T-helper 2 cell treated with Interferon-gamma antibody and Interleukin-4, amounts not matched to agents 5 μg/mL and 100 μg/mL, for 36 hours (primary cell): Measurements from ENCODE around the gene PCDHA9.
"Not testable (repeated sequence)": the region's sequence is repeated elsewhere in the genome, so short reads cannot be mapped to it uniquely, and the experiment has no call there.

Experiments
- DNase-seq: peaks from one replicate; pipeline ENCODE4 v3.0.0; 2021; ENCODE audit warnings: low spot score
- H3K27ac Mint-ChIP-seq: one replicate; pipeline ENCODE4 v1.8.0; 2021; ENCODE audit warnings: mild to moderate bottlenecking, mixed read lengths
- H3K27me3 Mint-ChIP-seq: one replicate; pipeline ENCODE4 v1.8.0; 2021; ENCODE audit warnings: low read depth, mixed read lengths
- H3K36me3 Mint-ChIP-seq: one replicate; pipeline ENCODE4 v1.8.0; 2021; ENCODE audit warnings: low read depth, mixed read lengths
- H3K4me1 Mint-ChIP-seq: one replicate; pipeline ENCODE4 v1.8.0; 2021; ENCODE audit warnings: low read depth, mixed read lengths
- H3K4me3 Mint-ChIP-seq: one replicate; pipeline ENCODE4 v1.8.0; 2022; ENCODE audit warnings: mild to moderate bottlenecking, moderate library complexity, mixed read lengths
- H3K9me3 Mint-ChIP-seq: one replicate; pipeline ENCODE4 v1.8.0; 2021; ENCODE audit warnings: mixed read lengths

PCDHA9 gene

DNA sequence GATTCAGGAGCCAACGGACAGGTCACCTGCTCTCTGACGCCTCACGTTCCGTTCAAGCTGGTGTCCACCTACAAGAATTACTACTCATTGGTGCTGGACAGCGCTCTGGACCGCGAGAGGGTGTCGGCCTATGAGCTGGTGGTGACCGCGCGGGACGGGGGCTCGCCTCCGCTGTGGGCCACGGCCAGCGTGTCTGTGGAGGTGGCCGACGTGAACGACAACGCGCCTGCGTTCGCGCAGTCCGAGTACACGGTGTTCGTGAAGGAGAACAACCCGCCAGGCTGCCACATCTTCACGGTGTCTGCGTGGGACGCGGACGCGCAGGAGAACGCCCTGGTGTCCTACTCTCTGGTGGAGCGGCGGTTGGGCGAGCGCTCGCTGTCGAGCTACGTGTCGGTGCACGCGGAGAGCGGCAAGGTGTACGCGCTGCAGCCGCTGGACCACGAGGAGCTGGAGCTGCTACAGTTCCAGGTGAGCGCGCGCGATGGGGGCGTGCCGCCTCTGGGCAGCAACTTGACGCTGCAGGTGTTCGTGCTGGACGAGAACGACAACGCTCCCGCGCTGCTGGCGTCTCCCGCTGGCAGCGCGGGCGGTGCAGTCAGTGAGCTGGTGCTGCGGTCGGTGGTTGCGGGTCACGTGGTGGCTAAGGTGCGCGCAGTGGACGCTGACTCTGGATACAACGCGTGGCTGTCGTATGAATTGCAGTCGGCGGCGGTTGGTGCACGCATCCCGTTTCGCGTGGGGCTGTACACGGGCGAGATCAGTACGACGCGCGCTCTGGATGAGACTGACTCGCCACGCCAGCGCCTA, 9.2 kb downstream of the PCDHA9 start:
- no peak for DNase-seq
- Mint-ChIP-seq H3K4me3 (no peak overlapping the region), H3K4me1 (no peaks in the 10 kb centered on the region), H3K27ac (no peak overlapping the region), H3K9me3 (peaks cover 48% of the 10 kb centered on the region), H3K27me3 (no peaks in the 10 kb centered on the region), H3K36me3 (peaks cover 3% of the 10 kb centered on the region)

DNA sequence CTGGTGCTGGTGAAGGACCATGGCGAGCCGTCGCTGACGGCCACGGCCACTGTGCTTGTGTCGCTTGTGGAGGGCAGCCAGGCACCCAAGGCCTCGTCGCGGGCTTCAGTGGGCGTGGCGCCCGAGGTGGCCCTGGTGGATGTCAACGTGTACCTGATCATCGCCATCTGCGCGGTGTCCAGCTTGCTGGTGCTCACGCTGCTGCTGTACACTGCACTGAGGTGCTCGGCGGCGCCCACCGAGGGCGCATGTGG, 9.7 kb downstream of the PCDHA9 start:
- Mint-ChIP-seq H3K9me3 (peaks cover 45% of the 10 kb centered on the region), H3K36me3 (peaks cover 3% of the 10 kb centered on the region), H3K4me1 (no peaks in the 10 kb centered on the region), H3K27me3 (no peaks in the 10 kb centered on the region), H3K27ac (no peak overlapping the region), H3K4me3 (no peak overlapping the region)
- no peak for DNase-seq

DNA sequence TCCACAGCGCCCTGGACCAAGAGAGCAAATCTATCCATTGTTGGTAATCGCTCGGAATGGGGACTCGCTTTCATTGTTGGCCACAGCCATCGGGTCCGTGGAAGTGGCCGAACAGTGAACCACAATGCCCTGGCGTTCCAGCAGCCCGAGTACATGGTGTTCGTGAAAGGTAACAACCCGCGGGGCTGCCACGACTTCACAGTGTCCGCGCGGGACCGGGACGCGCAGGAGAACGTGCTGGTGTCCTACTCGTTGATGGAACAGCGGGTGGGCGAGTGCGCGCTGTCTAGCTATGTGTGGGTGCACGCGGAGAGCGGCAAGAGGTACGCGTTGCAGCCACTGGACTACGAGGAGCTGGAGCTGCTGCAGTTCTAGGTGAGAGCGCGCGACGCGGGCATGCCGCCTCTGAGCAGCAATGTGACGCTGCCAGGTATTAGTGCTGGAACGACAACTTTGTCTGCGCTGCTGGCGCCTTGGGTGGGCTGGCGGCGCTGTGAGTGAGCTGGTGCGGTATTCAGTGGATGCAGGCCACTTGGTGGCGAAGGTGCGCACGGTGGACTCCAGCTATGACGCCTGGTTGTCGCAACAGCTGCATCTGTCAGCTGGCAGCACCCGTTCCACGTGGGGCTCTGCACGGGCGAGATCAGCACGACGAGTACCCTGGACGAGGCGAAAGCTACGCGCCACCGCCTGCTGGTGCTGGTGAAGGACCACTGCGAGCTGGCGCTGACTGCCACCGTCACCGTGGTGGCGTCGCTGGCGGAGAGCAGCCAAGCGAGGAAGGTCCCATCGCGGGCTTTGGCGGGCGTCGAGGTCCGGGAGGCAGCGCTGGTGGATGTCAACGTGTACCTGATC, 14.5 kb downstream of the PCDHA9 start:
- H3K27me3 Mint-ChIP-seq = no peaks in the 10 kb centered on the region
- H3K4me3 Mint-ChIP-seq = no peak overlapping the region
- peaks cover 2% of the 10 kb centered on the region for H3K36me3 Mint-ChIP-seq
- no peaks in the 10 kb centered on the region for H3K4me1 Mint-ChIP-seq
- DNase-seq = no peak
- H3K27ac Mint-ChIP-seq = no peak overlapping the region
- peaks cover 24% of the 10 kb centered on the region for H3K9me3 Mint-ChIP-seq

DNA sequence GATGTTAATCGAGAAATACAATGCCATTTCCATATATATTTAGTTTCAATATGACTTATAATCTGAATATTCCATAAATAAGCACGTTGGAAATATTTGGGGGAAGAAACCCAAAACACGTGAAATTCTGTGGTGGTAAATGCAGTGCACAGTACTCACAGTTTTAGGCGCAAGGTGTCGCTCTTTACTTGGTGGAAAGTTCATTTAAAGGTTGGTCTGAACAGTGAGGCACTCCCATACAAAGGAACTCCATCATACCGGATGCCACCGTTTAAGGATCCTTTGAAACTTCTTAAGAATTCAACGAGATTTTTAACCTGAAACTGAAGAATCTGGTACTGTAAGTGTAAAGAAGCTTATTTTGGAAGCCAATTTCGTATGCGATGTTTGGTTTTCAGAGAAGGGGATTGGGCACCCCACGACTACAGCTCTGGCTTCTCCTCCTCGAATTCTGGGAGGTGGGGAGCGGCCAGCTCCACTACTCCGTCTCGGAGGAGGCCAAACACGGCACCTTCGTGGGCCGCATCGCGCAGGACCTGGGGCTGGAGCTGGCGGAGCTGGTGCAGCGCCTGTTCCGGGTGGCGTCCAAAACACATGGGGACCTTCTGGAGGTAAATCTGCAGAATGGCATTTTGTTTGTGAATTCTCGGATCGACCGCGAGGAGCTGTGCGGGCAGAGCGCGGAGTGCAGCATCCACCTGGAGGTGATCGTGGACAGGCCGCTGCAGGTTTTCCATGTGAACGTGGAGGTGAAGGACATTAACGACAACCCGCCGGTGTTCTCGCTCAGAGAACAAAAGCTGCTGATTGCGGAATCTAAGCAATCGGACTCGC, 20.8 kb downstream of the PCDHA9 start, which contains the start of gene PCDHA11:
PCDHA11 (plus strand) TSS at position 237 of the 834 bp plus-strand sequence; CDS start at position 384, 147 bp downstream.
- Mint-ChIP-seq H3K4me3 (no peak within 1 kb of the TSS), H3K36me3 (no peaks in the 10 kb centered on the region), H3K9me3 (peaks cover 19% of the 10 kb centered on the region), H3K4me1 (no peaks in the 10 kb centered on the region), H3K27ac (no peak within 1 kb of the TSS), H3K27me3 (no peaks in the 10 kb centered on the region)
- DNase-seq = no peak

DNA sequence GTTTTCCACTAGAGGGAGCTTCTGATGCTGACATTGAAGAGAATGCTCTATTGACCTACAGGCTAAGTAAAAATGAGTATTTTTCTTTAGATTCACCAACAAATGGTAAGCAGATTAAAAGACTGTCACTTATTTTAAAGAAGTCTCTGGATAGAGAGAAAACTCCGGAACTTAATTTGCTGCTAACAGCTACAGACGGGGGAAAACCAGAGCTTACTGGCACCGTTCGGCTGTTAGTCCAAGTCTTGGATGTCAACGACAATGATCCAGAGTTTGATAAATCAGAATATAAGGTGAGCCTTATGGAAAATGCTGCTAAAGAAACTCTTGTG, 21.3 kb downstream of the PCDHA9 start:
- Mint-ChIP-seq H3K36me3 (no peaks in the 10 kb centered on the region), H3K27ac (no peak overlapping the region), H3K4me3 (no peak overlapping the region), H3K27me3 (no peaks in the 10 kb centered on the region), H3K4me1 (no peaks in the 10 kb centered on the region), H3K9me3 (peaks cover 21% of the 10 kb centered on the region)
- no peak for DNase-seq

DNA sequence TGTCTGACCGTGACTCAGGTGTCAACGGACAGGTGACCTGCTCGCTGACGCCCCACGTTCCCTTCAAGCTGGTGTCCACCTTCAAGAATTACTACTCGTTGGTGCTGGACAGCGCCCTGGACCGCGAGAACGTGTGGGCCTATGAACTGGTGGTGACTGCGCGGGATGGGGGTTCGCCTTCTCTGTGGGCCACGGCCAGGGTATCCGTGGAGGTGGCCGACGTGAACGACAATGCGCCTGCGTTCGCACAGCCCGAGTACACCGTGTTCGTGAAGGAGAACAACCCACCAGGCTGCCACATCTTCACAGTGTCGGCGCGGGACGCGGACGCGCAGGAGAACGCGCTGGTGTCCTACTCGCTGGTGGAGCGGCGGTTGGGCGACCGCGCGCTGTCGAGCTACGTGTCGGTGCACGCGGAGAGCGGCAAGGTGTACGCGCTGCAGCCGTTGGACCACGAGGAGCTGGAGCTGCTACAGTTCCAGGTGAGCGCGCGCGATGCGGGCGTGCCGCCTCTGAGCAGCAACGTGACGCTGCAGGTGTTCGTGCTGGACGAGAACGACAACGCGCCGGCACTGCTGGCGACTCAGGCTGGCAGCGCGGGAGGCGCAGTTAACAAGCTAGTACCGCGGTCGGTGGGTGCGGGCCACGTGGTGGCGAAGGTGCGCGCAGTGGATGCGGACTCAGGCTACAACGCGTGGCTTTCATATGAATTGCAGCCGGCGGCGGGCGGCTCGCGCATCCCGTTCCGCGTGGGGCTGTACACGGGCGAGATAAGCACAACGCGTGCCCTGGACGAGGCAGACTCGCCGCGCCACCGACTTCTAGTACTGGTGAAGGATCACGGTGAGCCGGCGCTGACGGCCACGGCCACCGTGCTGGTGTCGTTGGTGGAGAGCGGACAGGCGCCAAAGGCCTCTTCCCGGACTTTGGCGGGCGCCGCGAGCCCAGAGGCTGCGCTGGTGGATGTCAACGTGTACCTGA, 22.3 kb downstream of the PCDHA9 start:
- H3K9me3 Mint-ChIP-seq = peaks cover 20% of the 10 kb centered on the region
- DNase-seq = no peak
- H3K4me3 Mint-ChIP-seq = no peak overlapping the region
- no peak overlapping the region for H3K27ac Mint-ChIP-seq
- H3K4me1 Mint-ChIP-seq = no peaks in the 10 kb centered on the region
- H3K36me3 Mint-ChIP-seq = no peaks in the 10 kb centered on the region
- no peaks in the 10 kb centered on the region for H3K27me3 Mint-ChIP-seq

DNA sequence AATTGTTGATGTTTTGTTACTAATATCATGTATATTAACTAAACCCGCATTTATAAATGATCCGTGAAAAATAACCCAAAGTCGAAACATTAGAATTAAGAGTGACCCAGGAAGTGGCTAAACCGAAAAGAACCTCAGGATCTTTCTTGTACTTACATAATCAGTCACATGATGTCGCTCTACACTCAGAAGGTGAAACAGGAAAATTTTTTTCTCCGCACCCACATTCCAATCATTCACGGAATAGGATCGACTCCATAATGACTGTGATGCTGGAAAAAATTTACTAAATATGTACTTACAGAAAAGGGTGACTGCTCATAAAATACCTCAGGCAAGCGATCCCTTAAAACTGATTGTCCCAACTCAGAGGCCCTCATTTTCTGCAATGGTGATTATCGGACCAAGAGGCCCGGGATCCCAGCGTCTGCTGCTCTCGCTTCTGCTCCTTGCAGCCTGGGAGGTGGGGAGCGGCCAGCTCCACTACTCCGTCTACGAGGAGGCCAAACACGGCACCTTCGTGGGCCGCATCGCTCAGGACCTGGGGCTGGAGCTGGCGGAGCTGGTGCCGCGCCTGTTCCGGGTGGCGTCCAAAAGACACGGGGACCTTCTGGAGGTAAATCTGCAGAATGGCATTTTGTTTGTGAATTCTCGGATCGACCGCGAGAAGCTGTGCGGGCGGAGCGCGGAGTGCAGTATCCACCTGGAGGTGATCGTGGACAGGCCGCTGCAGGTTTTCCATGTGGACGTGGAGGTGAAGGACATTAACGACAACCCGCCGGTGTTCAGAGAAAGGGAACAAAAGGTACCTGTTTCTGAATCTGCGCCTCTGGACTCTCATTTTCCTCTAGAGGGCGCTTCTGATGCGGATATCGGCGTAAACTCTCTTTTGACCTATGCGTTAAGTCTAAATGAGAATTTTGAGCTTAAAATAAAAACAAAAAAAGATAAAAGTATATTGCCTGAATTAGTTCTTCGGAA, 27.2 kb downstream of the PCDHA9 start, which contains the start of gene PCDHA12:
PCDHA12 (plus strand) TSS at position 224 of the 981 bp plus-strand sequence; CDS start at position 389, 165 bp downstream.
- no peaks in the 10 kb centered on the region for H3K4me1 Mint-ChIP-seq
- no peak within 1 kb of the TSS for H3K4me3 Mint-ChIP-seq
- H3K36me3 Mint-ChIP-seq = no peaks in the 10 kb centered on the region
- no peaks in the 10 kb centered on the region for H3K27me3 Mint-ChIP-seq
- H3K27ac Mint-ChIP-seq = no peak within 1 kb of the TSS
- H3K9me3 Mint-ChIP-seq = peaks cover 25% of the 10 kb centered on the region
- DNase-seq = no peak

DNA sequence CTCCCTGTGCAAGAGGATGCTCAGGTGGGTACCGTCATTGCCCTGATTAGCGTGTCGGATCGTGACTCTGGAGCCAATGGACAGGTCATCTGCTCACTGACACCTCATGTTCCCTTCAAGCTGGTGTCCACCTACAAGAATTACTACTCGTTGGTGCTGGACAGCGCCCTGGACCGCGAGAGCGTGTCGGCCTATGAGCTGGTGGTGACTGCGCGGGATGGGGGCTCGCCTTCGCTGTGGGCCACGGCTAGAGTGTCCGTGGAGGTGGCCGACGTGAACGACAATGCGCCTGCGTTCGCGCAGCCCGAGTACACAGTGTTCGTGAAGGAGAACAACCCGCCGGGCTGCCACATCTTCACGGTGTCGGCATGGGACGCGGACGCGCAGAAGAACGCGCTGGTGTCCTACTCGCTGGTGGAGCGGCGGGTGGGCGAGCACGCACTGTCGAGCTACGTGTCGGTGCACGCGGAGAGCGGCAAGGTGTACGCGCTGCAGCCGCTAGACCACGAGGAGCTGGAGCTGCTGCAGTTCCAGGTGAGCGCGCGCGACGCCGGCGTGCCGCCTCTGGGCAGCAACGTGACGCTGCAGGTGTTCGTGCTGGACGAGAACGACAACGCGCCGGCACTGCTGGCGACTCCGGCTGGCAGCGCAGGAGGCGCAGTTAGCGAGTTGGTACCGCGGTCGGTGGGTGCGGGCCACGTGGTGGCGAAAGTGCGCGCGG, 28.5 kb downstream of the PCDHA9 start:
- H3K9me3 Mint-ChIP-seq = peaks cover 36% of the 10 kb centered on the region
- H3K27ac Mint-ChIP-seq, DNase-seq, H3K4me3 Mint-ChIP-seq, H3K4me1 Mint-ChIP-seq, H3K27me3 Mint-ChIP-seq, H3K36me3 Mint-ChIP-seq: not testable (repeated sequence)

DNA sequence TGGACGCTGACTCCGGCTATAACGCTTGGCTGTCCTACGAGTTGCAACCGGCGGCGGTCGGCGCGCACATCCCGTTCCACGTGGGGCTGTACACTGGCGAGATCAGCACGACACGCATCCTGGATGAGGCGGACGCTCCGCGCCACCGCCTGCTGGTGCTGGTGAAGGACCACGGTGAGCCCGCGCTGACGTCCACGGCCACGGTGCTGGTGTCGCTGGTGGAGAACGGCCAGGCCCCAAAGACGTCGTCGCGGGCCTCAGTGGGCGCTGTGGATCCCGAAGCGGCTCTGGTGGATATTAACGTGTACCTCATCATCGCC, 29.0 kb downstream of the PCDHA9 start:
- no peaks in the 10 kb centered on the region for H3K27me3 Mint-ChIP-seq
- H3K36me3 Mint-ChIP-seq = no peaks in the 10 kb centered on the region
- peaks cover 36% of the 10 kb centered on the region for H3K9me3 Mint-ChIP-seq

DNA sequence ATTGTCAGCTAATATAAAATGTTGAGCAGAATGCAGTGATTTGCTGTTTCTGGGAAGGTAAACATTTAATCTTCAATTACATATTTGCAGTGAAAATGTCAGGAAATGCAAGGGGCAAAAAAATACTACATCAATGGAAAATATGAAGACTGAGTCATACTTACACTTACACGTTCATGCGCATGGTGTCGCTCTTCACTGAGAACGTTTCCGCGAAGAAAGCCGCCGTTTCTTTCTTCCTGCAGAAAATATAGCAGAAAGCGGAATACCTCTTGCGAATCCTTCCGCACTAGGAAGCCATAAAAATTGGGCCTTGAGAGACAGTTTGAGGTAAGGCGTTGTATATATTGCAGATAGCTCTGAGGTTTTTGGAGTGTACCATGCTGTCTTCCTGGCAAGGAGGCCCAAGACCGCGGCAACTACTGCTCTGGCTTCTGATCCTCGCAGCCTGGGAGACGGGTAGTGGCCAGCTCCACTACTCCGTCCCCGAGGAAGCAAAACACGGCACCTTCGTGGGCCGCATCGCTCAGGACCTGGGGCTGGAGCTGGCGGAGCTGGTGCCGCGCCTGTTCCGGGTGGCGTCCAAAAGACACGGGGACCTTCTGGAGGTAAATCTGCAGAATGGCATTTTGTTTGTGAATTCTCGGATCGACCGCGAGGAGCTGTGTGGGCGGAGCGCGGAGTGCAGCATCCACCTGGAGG, 33.9 kb downstream of the PCDHA9 start, which contains the start of gene PCDHA13:
PCDHA13 (plus strand) TSS at position 236 of the 702 bp plus-strand sequence; CDS start at position 381, 145 bp downstream.
- H3K4me1 Mint-ChIP-seq = no peaks in the 10 kb centered on the region
- DNase-seq = no peak
- peaks cover 36% of the 10 kb centered on the region for H3K9me3 Mint-ChIP-seq
- H3K27ac Mint-ChIP-seq = peak within 1 kb of the TSS; percentile 53
- H3K27me3 Mint-ChIP-seq = no peaks in the 10 kb centered on the region
- H3K36me3 Mint-ChIP-seq = peaks cover 1% of the 10 kb centered on the region
- no peak within 1 kb of the TSS for H3K4me3 Mint-ChIP-seq

More for the DNA sequence above, 29.0 kb downstream of the PCDHA9 start:
- Mint-ChIP-seq H3K4me3 (no peak overlapping the region), H3K27ac (no peak overlapping the region), H3K4me1 (no peaks in the 10 kb centered on the region)
- no peak for DNase-seq

DNA sequence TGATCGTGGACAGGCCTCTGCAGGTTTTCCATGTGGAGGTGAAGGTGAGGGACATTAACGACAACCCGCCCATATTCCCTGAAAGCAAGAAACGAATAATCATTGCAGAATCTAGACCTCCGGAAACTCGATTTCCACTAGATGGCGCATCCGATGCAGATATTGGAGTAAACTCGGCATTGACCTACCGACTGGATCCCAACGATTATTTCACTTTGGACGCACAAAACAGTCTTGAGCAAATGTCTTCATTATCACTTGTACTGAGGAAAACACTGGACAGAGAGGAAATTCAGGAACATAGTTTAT, 34.4 kb downstream of the PCDHA9 start:
- Mint-ChIP-seq H3K27ac (peak overlapping the region; percentile 53), H3K4me1 (no peaks in the 10 kb centered on the region)

More for the DNA sequence above, 34.4 kb downstream of the PCDHA9 start:
- H3K9me3 Mint-ChIP-seq = peaks cover 39% of the 10 kb centered on the region
- no peaks in the 10 kb centered on the region for H3K27me3 Mint-ChIP-seq
- peaks cover 1% of the 10 kb centered on the region for H3K36me3 Mint-ChIP-seq
- DNase-seq = no peak
- H3K4me3 Mint-ChIP-seq = no peak overlapping the region
